OCI-M2 (cell line): ENCODE results near the gene RNF214.
"Not testable (repeated sequence)": the region's sequence is repeated elsewhere in the genome, so short reads cannot be mapped to it uniquely, and the experiment has no call there.

Experiments used
- DNase-seq: peaks from one replicate; lab custom pipeline; 2025; ENCODE audit not compliant: unreplicated experiment; lab: John Stamatoyannopoulos, UW

Gene RNF214

GRCh38 chr11:117232092-117232878, at the start of gene RNF214:
RNF214 (plus strand) TSS chr11:117232671; CDS start chr11:117234273, 1,602 bp downstream.
- DNase-seq: no peak

GRCh38 chr11:117183178-117183577, 49.3 kb upstream of the RNF214 start:
- DNase-seq: not testable (repeated sequence)

- no peak for DNase-seq
These were observed 48.6 kb upstream of the RNF214 start for GRCh38 chr11:117183724-117184349.

GRCh38 chr11:117185736-117186430, 46.6 kb upstream of the RNF214 start:
- no peak for DNase-seq

GRCh38 chr11:117186431-117186761, 46.1 kb upstream of the RNF214 start:
- DNase-seq: no peak

- DNase-seq: no peak
These were observed 45.5 kb upstream of the RNF214 start for GRCh38 chr11:117187007-117187406.

- no peak for DNase-seq
These were observed 45.1 kb upstream of the RNF214 start for GRCh38 chr11:117187428-117187798.

- no peak for DNase-seq
These were observed 44.5 kb upstream of the RNF214 start for GRCh38 chr11:117187799-117188481.

- DNase-seq: no peak
These were observed 43.8 kb upstream of the RNF214 start for GRCh38 chr11:117188620-117189081.

- DNase-seq: no peak
These were observed 43.1 kb upstream of the RNF214 start for GRCh38 chr11:117189191-117189940.

- no peak for DNase-seq
These were observed 42.4 kb upstream of the RNF214 start for GRCh38 chr11:117189941-117190544.

- no peak for DNase-seq
These were observed 40.6 kb upstream of the RNF214 start for GRCh38 chr11:117191680-117192400.

- DNase-seq: no peak
These were observed 40.0 kb upstream of the RNF214 start for GRCh38 chr11:117192401-117192875.

GRCh38 chr11:117193130-117194020, 39.1 kb upstream of the RNF214 start:
- no peak for DNase-seq

- DNase-seq: no peak
These were observed 38.2 kb upstream of the RNF214 start for GRCh38 chr11:117194267-117194666.

GRCh38 chr11:117195258-117195657, 37.2 kb upstream of the RNF214 start:
- DNase-seq: no peak

- no peak for DNase-seq
These were observed 36.7 kb upstream of the RNF214 start for GRCh38 chr11:117195761-117196160.

- DNase-seq: no peak
These were observed 35.5 kb upstream of the RNF214 start for GRCh38 chr11:117197006-117197405.
